ENCODE results near the gene GPR61. TPM values are rescaled to one million over a fixed set of nuclear protein-coding genes. Genes with fewer than 3 reads are reported as not detected.

Gene GPR61
- total RNA-seq, 1 experiment from 2014 or later: 0.48 TPM

- Histone ChIP-seq H3K4ac (ENCODE audit: low read depth, low read length) (no peak overlapping the region), H3K27ac (ENCODE audit: insufficient read length, low read depth, low read length) (no peak overlapping the region), H3K9me3 (ENCODE audit: control insufficient read depth, low read depth, low read length) (no peaks in the 10 kb centered on the region)
Measured at GRCh38 chr1:109532365-109533136, 7.1 kb upstream of the GPR61 start.

More at GRCh38 chr1:109532365-109533136, 7.1 kb upstream of the GPR61 start:
- Histone ChIP-seq H3K56ac (ENCODE audit: insufficient read length, low read depth, low read length) (no peak overlapping the region), H2AFZ (ENCODE audit: low read length) (no peak overlapping the region), H3K79me1 (ENCODE audit: insufficient read depth, low read depth, low read length, poor library complexity, severe bottlenecking) (no peaks in the 10 kb centered on the region), H3K27me3 (ENCODE audit: insufficient read depth, low read length) (no peaks in the 10 kb centered on the region), H3K18ac (ENCODE audit: insufficient read length, low read depth, low read length) (peak overlapping the region; percentile 22), H2BK120ac (ENCODE audit: low read depth, low read length, poor library complexity, severe bottlenecking) (no peak overlapping the region), H4K20me1 (ENCODE audit: control insufficient read depth, insufficient read depth, insufficient read length) (no peaks in the 10 kb centered on the region), H3K23ac (ENCODE audit: insufficient read length, low read depth, low read length) (no peak overlapping the region), H2BK12ac (ENCODE audit: insufficient read length, low read depth, low read length) (no peak overlapping the region), H3K23me2 (ENCODE audit: insufficient read length, low read depth, low read length, poor library complexity, severe bottlenecking) (peaks cover 4% of the 10 kb centered on the region), H3K4me1 (ENCODE audit: insufficient read depth, low read length) (no peaks in the 10 kb centered on the region), H3K4me2 (ENCODE audit: insufficient read depth, insufficient read length, low read length) (peak overlapping the region; percentile 21), H2AK5ac (ENCODE audit: insufficient read length, low read length) (no peak overlapping the region), H3T11ph (ENCODE audit: low read length) (no peak overlapping the region), H2BK15ac (ENCODE audit: low read depth, low read length) (no peak overlapping the region), H3K9ac (ENCODE audit: extremely low read depth, insufficient read length, low read length) (no peak overlapping the region), H4K91ac (ENCODE audit: insufficient read length, low read depth, low read length) (no peak overlapping the region), H3K79me2 (ENCODE audit: insufficient read depth, low read length) (no peaks in the 10 kb centered on the region), H4K8ac (replicated peaks; ENCODE audit: insufficient read length, low read depth, low read length) (no peak overlapping the region), H2BK20ac (ENCODE audit: low read depth, low read length, poor library complexity, severe bottlenecking) (no peak overlapping the region), H4K5ac (ENCODE audit: insufficient read length, low read depth, low read length) (no peak overlapping the region), H3K14ac (ENCODE audit: insufficient read depth, low read length) (no peak overlapping the region), H2BK5ac (ENCODE audit: insufficient read length, low read length) (no peak overlapping the region)
- no peaks in the 10 kb centered on the region; a peak in 1 of 5 replicates for H3K9me3 Mint-ChIP-seq
- H3K4me1 Mint-ChIP-seq: peaks cover 4 to 8% of the 10 kb centered on the region in 2 experiments
- H3K4me3 Mint-ChIP-seq: peak overlapping the region; percentile 31 to 39; a peak in 2 of 5 replicates
- peaks cover 10% of the 10 kb centered on the region for H3K27me3 Mint-ChIP-seq (ENCODE audit: low read depth)
- TF ChIP-seq CTCF (conservative IDR thresholded peaks at IDR 0.05): peak; percentile 83
- peak; percentile 91 for DNase-seq
- H3K36me3 Mint-ChIP-seq (ENCODE audit: insufficient read depth in 1 of 3, low read depth in 3 of 3): no peaks in the 10 kb centered on the region
- WGBS (ENCODE audit: extremely low coverage, insufficient read length, low lambda C conversion rate): no CpG with 5 or more reads among the region's 12 CpGs
- H3K27ac Mint-ChIP-seq: peak overlapping the region in 2 of 3 experiments; percentile 21 to 87; a peak in 3 of 7 replicates
